ENCODE data around the gene AMOTL2.

AMOTL2 gene

GRCh38 chr3:134342259-134342658 is 32.0 kb downstream of the AMOTL2 start:
- Histone ChIP-seq H3K4me3 (ENCODE audit: insufficient read length, low read depth) (no peak overlapping the region), H3K4me1 (ENCODE audit: insufficient read depth, insufficient read length) (peaks cover 5% of the 10 kb centered on the region), H3K9me3 (ENCODE audit: insufficient read depth, low read length) (peaks cover 14% of the 10 kb centered on the region; the same call in 1 of the 2 replicates), H3K27me3 (ENCODE audit: insufficient read depth, insufficient read length) (no peaks in the 10 kb centered on the region), H3K9ac (ENCODE audit: insufficient read length, low read depth) (no peak overlapping the region), H3K36me3 (ENCODE audit: insufficient read depth, insufficient read length, low read length) (no peaks in the 10 kb centered on the region)
- DNase-seq (ENCODE audit: low read depth, low spot score), result no peak
- TF ChIP-seq SUZ12 (IDR thresholded peaks at IDR 0.05; ENCODE audit: extremely low read depth, insufficient read depth, insufficient read length) (no peak), YY1 (IDR thresholded peaks at IDR 0.05; ENCODE audit: insufficient read depth, insufficient read length) (no peak), ZNF274 (IDR thresholded peaks at IDR 0.05; ENCODE audit: low read depth, low read length) (no peak)

GRCh38 chr3:134341389-134341788 is 32.9 kb downstream of the AMOTL2 start:
- Histone ChIP-seq H3K4me3 (ENCODE audit: insufficient read length, low read depth) (no peak overlapping the region), H3K36me3 (ENCODE audit: insufficient read depth, insufficient read length, low read length) (no peaks in the 10 kb centered on the region), H3K4me1 (ENCODE audit: insufficient read depth, insufficient read length) (peaks cover 5% of the 10 kb centered on the region), H3K27me3 (ENCODE audit: insufficient read depth, insufficient read length) (no peaks in the 10 kb centered on the region), H3K9ac (ENCODE audit: insufficient read length, low read depth) (no peak overlapping the region), H3K9me3 (ENCODE audit: insufficient read depth, low read length) (peaks cover 5% of the 10 kb centered on the region; the same call in 1 of the 2 replicates)
- DNase-seq (ENCODE audit: low read depth, low spot score), result no peak
- TF ChIP-seq SUZ12 (IDR thresholded peaks at IDR 0.05; ENCODE audit: extremely low read depth, insufficient read depth, insufficient read length) (no peak), ZNF274 (IDR thresholded peaks at IDR 0.05; ENCODE audit: low read depth, low read length) (no peak), YY1 (IDR thresholded peaks at IDR 0.05; ENCODE audit: insufficient read depth, insufficient read length) (no peak)

DNA sequence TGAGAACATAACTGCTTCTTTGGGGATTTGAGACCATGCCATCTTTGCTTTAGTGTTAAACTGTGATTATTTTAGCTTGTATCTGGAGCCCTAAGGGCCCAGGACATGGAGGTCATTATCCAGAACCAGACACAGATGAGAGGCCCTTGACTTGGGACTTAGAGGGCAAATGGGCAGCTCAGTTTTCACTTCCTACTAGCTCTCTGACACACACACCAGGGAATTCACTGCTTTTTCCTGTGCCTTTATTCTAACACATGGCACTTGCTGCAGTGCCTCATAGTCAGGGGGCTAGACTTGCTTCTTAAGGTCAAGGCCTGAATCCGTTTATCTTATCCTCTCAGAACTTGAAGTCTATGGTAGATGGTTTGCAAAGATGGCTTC is 33.3 kb downstream of the AMOTL2 start:
- Histone ChIP-seq H3K9me3 (ENCODE audit: insufficient read depth, low read length) (0 out of 2 replicates have a peak, but pooled peaks cover 1% of the 10 kb centered on the region), H3K4me1 (ENCODE audit: insufficient read depth, insufficient read length) (peaks cover 5% of the 10 kb centered on the region), H3K27me3 (ENCODE audit: insufficient read depth, insufficient read length) (no peaks in the 10 kb centered on the region), H3K36me3 (ENCODE audit: insufficient read depth, insufficient read length, low read length) (no peaks in the 10 kb centered on the region), H3K9ac (ENCODE audit: insufficient read length, low read depth) (no peak overlapping the region), H3K4me3 (ENCODE audit: insufficient read length, low read depth) (no peak overlapping the region)
- TF ChIP-seq SUZ12 (IDR thresholded peaks at IDR 0.05; ENCODE audit: extremely low read depth, insufficient read depth, insufficient read length) (no peak), YY1 (IDR thresholded peaks at IDR 0.05; ENCODE audit: insufficient read depth, insufficient read length) (no peak), ZNF274 (IDR thresholded peaks at IDR 0.05; ENCODE audit: low read depth, low read length) (no peak)
- DNase-seq (ENCODE audit: low read depth, low spot score), result no peak

DNA sequence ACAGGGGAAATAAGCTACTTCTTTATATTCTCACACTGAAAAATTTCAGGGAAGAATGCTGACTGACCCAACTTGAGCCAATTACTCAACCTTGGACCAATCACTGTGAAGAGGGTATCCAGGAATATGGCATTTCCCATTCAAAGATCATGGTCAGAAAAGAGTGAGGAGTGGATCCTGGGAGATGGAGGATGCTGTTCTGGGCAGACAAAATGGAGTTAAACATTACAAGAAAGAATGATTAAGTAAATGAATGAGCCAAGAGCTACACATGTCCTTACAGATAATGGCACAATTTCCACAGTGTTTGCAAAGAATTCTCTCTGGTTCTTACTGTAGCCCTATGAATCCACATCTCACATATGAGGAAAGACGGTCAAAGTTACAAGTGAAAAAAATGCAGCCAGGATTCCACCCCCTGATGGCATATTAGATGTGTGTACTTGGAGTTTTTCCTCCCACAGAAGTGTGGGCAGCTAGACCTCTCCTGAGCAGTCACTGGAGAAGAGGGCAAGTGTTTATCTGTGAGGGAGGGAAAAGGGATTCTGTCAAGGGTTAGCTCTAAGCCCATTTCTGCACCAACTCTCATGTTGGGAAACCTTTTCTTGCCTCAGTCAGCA is 33.8 kb downstream of the AMOTL2 start:
- TF ChIP-seq ZNF274 (IDR thresholded peaks at IDR 0.05; ENCODE audit: low read depth, low read length) (no peak), SUZ12 (IDR thresholded peaks at IDR 0.05; ENCODE audit: extremely low read depth, insufficient read depth, insufficient read length) (no peak), YY1 (IDR thresholded peaks at IDR 0.05; ENCODE audit: insufficient read depth, insufficient read length) (no peak)
- Histone ChIP-seq H3K9me3 (ENCODE audit: insufficient read depth, low read length) (no peaks in the 10 kb centered on the region), H3K9ac (ENCODE audit: insufficient read length, low read depth) (no peak overlapping the region), H3K27me3 (ENCODE audit: insufficient read depth, insufficient read length) (no peaks in the 10 kb centered on the region), H3K4me1 (ENCODE audit: insufficient read depth, insufficient read length) (peaks cover 8% of the 10 kb centered on the region), H3K4me3 (ENCODE audit: insufficient read length, low read depth) (no peak overlapping the region), H3K36me3 (ENCODE audit: insufficient read depth, insufficient read length, low read length) (no peaks in the 10 kb centered on the region)
- DNase-seq (ENCODE audit: low read depth, low spot score), result no peak

DNA sequence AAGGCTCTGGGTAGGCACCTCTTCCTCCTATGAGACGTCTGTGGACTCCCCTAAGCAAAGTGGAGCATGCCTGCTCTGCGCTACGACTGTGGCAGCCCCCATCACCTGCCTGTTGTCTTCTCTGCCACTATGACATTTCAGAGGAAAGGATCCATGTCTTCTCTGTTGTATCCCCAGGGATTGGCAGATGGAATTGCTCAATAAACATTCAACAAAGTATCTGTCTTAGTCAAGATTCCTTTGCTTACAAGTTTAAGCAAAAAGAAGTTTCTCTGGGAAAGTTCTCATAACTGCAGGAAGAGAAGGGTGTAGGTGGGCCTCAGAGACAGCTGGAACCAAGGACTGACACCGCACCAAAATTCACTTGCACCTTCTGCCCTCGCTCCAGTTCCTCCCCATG is 34.3 kb downstream of the AMOTL2 start:
- DNase-seq (ENCODE audit: low read depth, low spot score), result no peak
- Histone ChIP-seq H3K27me3 (ENCODE audit: insufficient read depth, insufficient read length) (no peaks in the 10 kb centered on the region), H3K4me3 (ENCODE audit: insufficient read length, low read depth) (no peak overlapping the region), H3K9ac (ENCODE audit: insufficient read length, low read depth) (no peak overlapping the region), H3K9me3 (ENCODE audit: insufficient read depth, low read length) (no peaks in the 10 kb centered on the region), H3K36me3 (ENCODE audit: insufficient read depth, insufficient read length, low read length) (no peaks in the 10 kb centered on the region), H3K4me1 (ENCODE audit: insufficient read depth, insufficient read length) (peaks cover 10% of the 10 kb centered on the region)
- TF ChIP-seq ZNF274 (IDR thresholded peaks at IDR 0.05; ENCODE audit: low read depth, low read length), result no peak
- TF ChIP-seq YY1 (IDR thresholded peaks at IDR 0.05; ENCODE audit: insufficient read depth, insufficient read length), result no peak
- TF ChIP-seq SUZ12 (IDR thresholded peaks at IDR 0.05; ENCODE audit: extremely low read depth, insufficient read depth, insufficient read length), result no peak

- Histone ChIP-seq H3K4me1 (ENCODE audit: insufficient read depth, insufficient read length) (peaks cover 16% of the 10 kb centered on the region), H3K4me3 (ENCODE audit: insufficient read length, low read depth) (no peak overlapping the region), H3K36me3 (ENCODE audit: insufficient read depth, insufficient read length, low read length) (no peaks in the 10 kb centered on the region), H3K27me3 (ENCODE audit: insufficient read depth, insufficient read length) (no peaks in the 10 kb centered on the region), H3K9me3 (ENCODE audit: insufficient read depth, low read length) (no peaks in the 10 kb centered on the region), H3K9ac (ENCODE audit: insufficient read length, low read depth) (no peak overlapping the region)
- DNase-seq (ENCODE audit: low read depth, low spot score), result no peak
- TF ChIP-seq YY1 (IDR thresholded peaks at IDR 0.05; ENCODE audit: insufficient read depth, insufficient read length) (no peak), SUZ12 (IDR thresholded peaks at IDR 0.05; ENCODE audit: extremely low read depth, insufficient read depth, insufficient read length) (no peak), ZNF274 (IDR thresholded peaks at IDR 0.05; ENCODE audit: low read depth, low read length) (no peak)
Observed at GRCh38 chr3:134339331-134339730, 34.9 kb downstream of the AMOTL2 start.

- no peak for TF ChIP-seq YY1 (IDR thresholded peaks at IDR 0.05; ENCODE audit: insufficient read depth, insufficient read length)
- TF ChIP-seq SUZ12 (IDR thresholded peaks at IDR 0.05; ENCODE audit: extremely low read depth, insufficient read depth, insufficient read length), result no peak
- no peak for TF ChIP-seq ZNF274 (IDR thresholded peaks at IDR 0.05; ENCODE audit: low read depth, low read length)
- Histone ChIP-seq H3K9me3 (ENCODE audit: insufficient read depth, low read length) (no peaks in the 10 kb centered on the region), H3K4me3 (ENCODE audit: insufficient read length, low read depth) (no peak overlapping the region), H3K36me3 (ENCODE audit: insufficient read depth, insufficient read length, low read length) (no peaks in the 10 kb centered on the region), H3K9ac (ENCODE audit: insufficient read length, low read depth) (no peak overlapping the region), H3K4me1 (ENCODE audit: insufficient read depth, insufficient read length) (peaks cover 19% of the 10 kb centered on the region), H3K27me3 (ENCODE audit: insufficient read depth, insufficient read length) (no peaks in the 10 kb centered on the region)
- no peak for DNase-seq (ENCODE audit: low read depth, low spot score)
Observed at GRCh38 chr3:134338516-134339261, 35.6 kb downstream of the AMOTL2 start.
